Measurements from ENCODE around the gene SLAIN1.

The SLAIN1 gene

GRCh38 chr13:77760893-77761292, 63.4 kb downstream of the SLAIN1 start:
- no peak for DNase-seq

GRCh38 chr13:77767413-77767812, 69.9 kb downstream of the SLAIN1 start:
- DNase-seq = no peak

- DNase-seq = no peak
These were observed 76.7 kb downstream of the SLAIN1 start for GRCh38 chr13:77774181-77774580.

GRCh38 chr13:77776704-77777103, 79.2 kb downstream of the SLAIN1 start:
- no peak for DNase-seq

GRCh38 chr13:77779552-77780272, 82.2 kb downstream of the SLAIN1 start:
- DNase-seq = peak; percentile 28

GRCh38 chr13:77781808-77782207, 84.3 kb downstream of the SLAIN1 start:
- no peak for DNase-seq

GRCh38 chr13:77784515-77784914, 87.0 kb downstream of the SLAIN1 start:
- DNase-seq = no peak

- DNase-seq = no peak
These were observed 89.3 kb downstream of the SLAIN1 start for GRCh38 chr13:77786695-77787287.

GRCh38 chr13:77789376-77789775, 91.9 kb downstream of the SLAIN1 start:
- DNase-seq = no peak

GRCh38 chr13:77800219-77800618, 102.7 kb downstream of the SLAIN1 start:
- DNase-seq = no peak

- DNase-seq = no peak
These were observed 109.0 kb downstream of the SLAIN1 start for GRCh38 chr13:77806518-77806917.

GRCh38 chr13:77807431-77808135, 110.1 kb downstream of the SLAIN1 start:
- no peak for DNase-seq

- DNase-seq = no peak
These were observed 112.9 kb downstream of the SLAIN1 start for GRCh38 chr13:77810430-77810829.

- DNase-seq = no peak
These were observed 113.4 kb downstream of the SLAIN1 start for GRCh38 chr13:77810878-77811277.

GRCh38 chr13:77811381-77811780, 113.9 kb downstream of the SLAIN1 start:
- no peak for DNase-seq

GRCh38 chr13:77811981-77812380, 114.5 kb downstream of the SLAIN1 start:
- DNase-seq = no peak
